A549 (cell line): ENCODE results near the gene CEP85L. TPM values are rescaled to one million over a fixed set of nuclear protein-coding genes. Genes with fewer than 3 reads are reported as not detected.

Source experiments
- ATAC-seq, 2 experiments: fragments of 200-7000 bp in 1 of 2; fragments of >200 bp in 1 of 2; cut with Nextera tagmentation in 1 of 2; cut with Tn5 transposase in 1 of 2; 3 replicates each; pipeline versions ENCODE4 v1.8.0 to v1.9.1; 2018 to 2020; ENCODE audit warnings: mild to moderate bottlenecking in 1 of 2, moderate library complexity in 1 of 2
- CTCF ChIA-PET: fragments of 300-600 bp; sonication (Branson Sonifier 250); formaldehyde crosslinking; extraction: SDS; loops from one replicate; lab custom pipeline; 2021; ENCODE audit warnings: antibody characterized with exemption, inconsistent platforms; lab: Yijun Ruan, JAX
- POLR2A ChIA-PET: fragments of 350-600 bp; formaldehyde crosslinking; extraction: SDS; loops from one replicate; lab custom pipeline; 2021; ENCODE audit warnings: antibody characterized with exemption, inconsistent platforms; lab: Yijun Ruan, JAX
- DNase-seq, 2 experiments: peaks; one replicate each; pipeline versions ENCODE4 v3.0.0 to v3.0.0-alpha.2; 2011 to 2016; ENCODE audit warnings: low read depth in 1 of 2, low spot score in 1 of 2
- FAIRE-seq: peaks from 2 replicates; lab custom pipeline; 2011; peaks lifted over from hg19 to GRCh38; lab: Jason Lieb, UNC
- H3K27ac ChIP-seq, 2 experiments: fragments of >200 bp; sonication (Bioruptor Twin); formaldehyde crosslinking; 3 replicates each; pipeline ENCODE4 v1.5.1; 2016 to 2017
- H3K4me1 ChIP-seq: fragments of >200 bp; sonication (Bioruptor Twin); formaldehyde crosslinking; 3 replicates; pipeline ENCODE4 v1.6.1; 2016
- H3K4me2 ChIP-seq: fragments of >200 bp; sonication (Bioruptor Twin); formaldehyde crosslinking; 3 replicates; pipeline ENCODE4 v1.6.1; 2016
- H3K4me3 ChIP-seq: fragments of >200 bp; sonication (Bioruptor Twin); formaldehyde crosslinking; 3 replicates; pipeline ENCODE4 v1.5.1; 2016
- H3K9me3 ChIP-seq: fragments of >200 bp; sonication (Bioruptor Twin); formaldehyde crosslinking; 3 replicates; pipeline ENCODE4 v1.6.1; 2016
- ATOH8 ChIP-seq: fragments of 250-450 bp; sonication (Bioruptor Pico); IDR thresholded peaks from 2 replicates; pipeline ENCODE4 v1.5.0; 2020; ENCODE audit warnings: low read depth, mild to moderate bottlenecking, moderate library complexity
- BHLHE40 ChIP-seq: IDR thresholded peaks from 2 replicates; pipeline ENCODE4 v1.6.1; 2012; ENCODE audit warnings: low read depth, low read length, inconsistent platforms
- CBX8 ChIP-seq: fragments of 200-600 bp; sonication (generic); IDR thresholded peaks from 2 replicates; pipeline ENCODE4 v1.6.1; 2016
- CTCF ChIP-seq: fragments of >200 bp; sonication (Bioruptor Twin); formaldehyde crosslinking; IDR thresholded peaks from 3 replicates; pipeline ENCODE4 v1.5.1; 2016
- EHF ChIP-seq: fragments of 250-450 bp; sonication (Bioruptor Pico); IDR thresholded peaks from 2 replicates; pipeline ENCODE4 v1.5.0; 2020; ENCODE audit warnings: mild to moderate bottlenecking
- EHMT2 ChIP-seq: fragments of 200-600 bp; sonication (generic); IDR thresholded peaks from 2 replicates; pipeline ENCODE4 v1.6.1; 2016; ENCODE audit warnings: antibody characterized with exemption, low read depth, mild to moderate bottlenecking, moderate library complexity
- ELK1 ChIP-seq: fragments of 150-350 bp; IDR thresholded peaks from 2 replicates; pipeline ENCODE4 v1.6.1; 2014; ENCODE audit warnings: low read depth, mild to moderate bottlenecking, low read length
- FOSL2 ChIP-seq, 2 experiments: fragments of 450-650 bp in 1 of 2; fragments of >200 bp in 1 of 2; sonication (Bioruptor Twin) in 1 of 2; formaldehyde crosslinking; IDR thresholded peaks; 2 replicates each; pipeline versions ENCODE4 v1.5.0 to v1.6.1; 2016 to 2020; ENCODE audit warnings: mild to moderate bottlenecking in 1 of 2, moderate library complexity in 1 of 2
- HEYL ChIP-seq: fragments of 250-450 bp; sonication (Bioruptor Pico); IDR thresholded peaks from 2 replicates; pipeline ENCODE4 v1.8.0; 2021; ENCODE audit warnings: mild to moderate bottlenecking, moderate library complexity
- HMGXB4 ChIP-seq: fragments of 250-450 bp; sonication (Bioruptor Pico); IDR thresholded peaks from 2 replicates; pipeline ENCODE4 v1.5.0; 2021; ENCODE audit warnings: mild to moderate bottlenecking, moderate library complexity, borderline replicate concordance
- HOXA7 ChIP-seq: fragments of 250-450 bp; sonication (Bioruptor Pico); IDR thresholded peaks from 2 replicates; pipeline ENCODE4 v1.5.0; 2020; ENCODE audit warnings: mild to moderate bottlenecking, moderate library complexity
- HOXB13 ChIP-seq: fragments of 250-450 bp; sonication (Bioruptor Pico); IDR thresholded peaks from 2 replicates; pipeline ENCODE4 v1.5.0; 2020; ENCODE audit warnings: low read depth, mild to moderate bottlenecking, moderate library complexity
- MAFK ChIP-seq: fragments of 450-650 bp; IDR thresholded peaks from 2 replicates; pipeline ENCODE4 v1.6.1; 2014; ENCODE audit not compliant: partially characterized antibody
- MAZ ChIP-seq: fragments of 150-350 bp; IDR thresholded peaks from 2 replicates; pipeline ENCODE4 v1.6.1; 2014; ENCODE audit warnings: antibody characterized with exemption, low read depth, low read length, borderline replicate concordance
- NFE2L2 ChIP-seq: fragments of 150-350 bp; conservative IDR thresholded peaks from 2 replicates; pipeline ENCODE4 v1.6.1; 2014; ENCODE audit warnings: low read length
- NPAS2 ChIP-seq: fragments of 250-450 bp; sonication (Bioruptor Pico); IDR thresholded peaks from 2 replicates; pipeline ENCODE4 v1.8.0; 2022; ENCODE audit warnings: mild to moderate bottlenecking, moderate library complexity, borderline replicate concordance
- NR3C1 ChIP-seq: fragments of >200 bp; sonication (Bioruptor Twin); formaldehyde crosslinking; IDR thresholded peaks from 3 replicates; pipeline ENCODE4 v1.6.1; 2017
- PHF8 ChIP-seq: fragments of 200-600 bp; sonication (generic); IDR thresholded peaks from 2 replicates; pipeline ENCODE4 v1.6.1; 2016; ENCODE audit warnings: low read depth, mild to moderate bottlenecking, antibody characterized with exemption, moderate library complexity, borderline replicate concordance
- POLR2AphosphoS2 ChIP-seq: conservative IDR thresholded peaks from 2 replicates; pipeline ENCODE4 v1.6.1; 2012; ENCODE audit warnings: low read length, improper control_type of control experiment, inconsistent platforms
- RARB ChIP-seq: fragments of 250-450 bp; sonication (Bioruptor Pico); IDR thresholded peaks from 2 replicates; pipeline ENCODE4 v1.8.0; 2021; ENCODE audit warnings: mild to moderate bottlenecking, moderate library complexity
- ZNF302 ChIP-seq: fragments of 250-450 bp; sonication (Bioruptor Pico); IDR thresholded peaks from 2 replicates; pipeline ENCODE4 v1.9.0; 2021; ENCODE audit warnings: inconsistent platforms, mild to moderate bottlenecking, moderate library complexity
- WGBS: methylation state at CpG from one replicate; pipeline ENCODE4 v1.1.6; 2017; ENCODE audit errors: missing lambda C conversion rate; 5-methylcytosine and 5-hydroxymethylcytosine counted together
- polyA plus RNA-seq, 4 experiments: library from polyadenylated mRNA; depleted of rRNA in 3 of 4; stranded (reverse); fragments of >200 nt; fragmentation: RNase III in 1 of 4; extraction: RNeasy Plus Mini Kit Qiagen cat#74134 plus additional on column Dnase treatment in 1 of 4; gene quantifications; 2 replicates in 3 of 4; 3 replicates in 1 of 4; pipeline ENCODE4 v1.2.3, GENCODE V29; 2011 to 2017

Gene CEP85L
- polyA plus RNA-seq, 2 of the 4 experiments (the other 2 are of a cell fraction), result 1.3 to 3.4 TPM

- TF ChIP-seq CTCF, result no peak
- TF ChIP-seq, all 56 proteins: peak for 0
Observed at GRCh38 chr6:118535176-118535844, 116.1 kb downstream of the CEP85L start (continued).

- CTCF ChIA-PET, result no interaction called here
- POLR2A ChIA-PET, result no interaction called here
- 0 out of 3 replicates have a peak, but pooled peaks cover 3% of the 10 kb centered on the region for H3K9me3 ChIP-seq
- no peak for TF ChIP-seq NR3C1
- no peak for TF ChIP-seq PHF8
- no peak for TF ChIP-seq EHF (CRISPR knock-in tag)
- no peak for TF ChIP-seq MAFK
- TF ChIP-seq RARB (CRISPR knock-in tag), result no peak
- no peak for TF ChIP-seq BHLHE40
- TF ChIP-seq MAZ, result no peak
- TF ChIP-seq ZNF302 (CRISPR knock-in tag), result no peak
- TF ChIP-seq FOSL2 (IDR thresholded peaks at IDR 0.05), result no peak
- TF ChIP-seq FOSL2 (CRISPR knock-in tag; IDR thresholded peaks at IDR 0.05), result no peak
- TF ChIP-seq EHMT2, result no peak
- TF ChIP-seq HOXA7, result no peak
- no peak for TF ChIP-seq HMGXB4
- no peak for TF ChIP-seq HEYL (CRISPR knock-in tag)
- TF ChIP-seq HOXB13, result no peak
- TF ChIP-seq ATOH8 (CRISPR knock-in tag), result no peak
- no peak for TF ChIP-seq POLR2AphosphoS2
- no peak for TF ChIP-seq ELK1
- no peak for TF ChIP-seq CBX8
- TF ChIP-seq NFE2L2, result no peak
- TF ChIP-seq NPAS2 (CRISPR knock-in tag), result no peak
- H3K4me2 ChIP-seq, result no peak overlapping the region
- 77% methylated on average over 2 of the region's 2 CpGs for WGBS
- no peaks in the 10 kb centered on the region for H3K4me1 ChIP-seq
- ATAC-seq (no peak), DNase-seq (no peak), FAIRE-seq (no peak)
- no peak overlapping the region for H3K4me3 ChIP-seq
- H3K27ac ChIP-seq, result no peak overlapping the region
Observed at GRCh38 chr6:118530942-118531341, 120.4 kb downstream of the CEP85L start.
